Thoracic aorta (tissue), 2 donors: ENCODE results near the gene C6orf47. TPM values are rescaled to one million over a fixed set of nuclear protein-coding genes. Genes with fewer than 3 reads are reported as not detected.

ENCODE experiments used
- ATAC-seq: fragments of 150-250 bp; one replicate; pipeline ENCODE4 v1.8.0; 2017; ENCODE audit warnings: low read depth; ENCODE audit not compliant: insufficient number of reproducible peaks, low FRiP score
- DNase-seq: peaks from one replicate; pipeline ENCODE4 v3.0.0-alpha.2; 2020; ENCODE audit warnings: low spot score
- H3K27ac ChIP-seq, 2 donors: fragments of 200-600 bp; sonication (generic); 1 replicate in 1 of 2; 2 replicates in 1 of 2; pipeline ENCODE4 v1.5.1; 2016; ENCODE audit warnings: mild to moderate bottlenecking in 2 of 2, moderate library complexity in 2 of 2
- H3K27me3 ChIP-seq: fragments of 200-600 bp; sonication (generic); replicated peaks from 2 replicates; pipeline ENCODE4 v1.6.0; 2016; ENCODE audit warnings: mild to moderate bottlenecking; ENCODE audit not compliant: insufficient read depth
- H3K36me3 ChIP-seq: fragments of 200-600 bp; sonication (generic); one replicate; pipeline ENCODE4 v1.5.1; 2016
- H3K4me1 ChIP-seq, 2 donors: fragments of 200-600 bp; sonication (generic); 1 replicate in 1 of 2; 2 replicates in 1 of 2; pipeline versions ENCODE4 v1.5.1 to v1.6.0; 2016; ENCODE audit warnings: low read depth in 2 of 2, mild to moderate bottlenecking in 1 of 2; ENCODE audit not compliant: control insufficient read depth in 1 of 2
- H3K4me3 ChIP-seq: fragments of 200-600 bp; sonication (generic); 2 replicates; pipeline ENCODE4 v1.5.1; 2016; ENCODE audit warnings: mild to moderate bottlenecking
- H3K9me3 ChIP-seq: fragments of 200-600 bp; sonication (generic); 2 replicates; pipeline ENCODE4 v1.5.1; 2016
- CTCF ChIP-seq: fragments of 200-600 bp; sonication (generic); IDR thresholded peaks from one replicate; pipeline ENCODE4 v1.5.1; 2019; ENCODE audit warnings: antibody characterized with exemption
- total RNA-seq, 2 donors: library from RNA; depleted of rRNA; stranded (reverse); fragments of >200 nt; gene quantifications; one replicate each; pipeline versions ENCODE4 v1.1.0 to v1.2.3, GENCODE V29; 2016

C6orf47 gene
- total RNA-seq, 2 donors from 2014 or later, result 23.7 to 40.1 TPM

DNA sequence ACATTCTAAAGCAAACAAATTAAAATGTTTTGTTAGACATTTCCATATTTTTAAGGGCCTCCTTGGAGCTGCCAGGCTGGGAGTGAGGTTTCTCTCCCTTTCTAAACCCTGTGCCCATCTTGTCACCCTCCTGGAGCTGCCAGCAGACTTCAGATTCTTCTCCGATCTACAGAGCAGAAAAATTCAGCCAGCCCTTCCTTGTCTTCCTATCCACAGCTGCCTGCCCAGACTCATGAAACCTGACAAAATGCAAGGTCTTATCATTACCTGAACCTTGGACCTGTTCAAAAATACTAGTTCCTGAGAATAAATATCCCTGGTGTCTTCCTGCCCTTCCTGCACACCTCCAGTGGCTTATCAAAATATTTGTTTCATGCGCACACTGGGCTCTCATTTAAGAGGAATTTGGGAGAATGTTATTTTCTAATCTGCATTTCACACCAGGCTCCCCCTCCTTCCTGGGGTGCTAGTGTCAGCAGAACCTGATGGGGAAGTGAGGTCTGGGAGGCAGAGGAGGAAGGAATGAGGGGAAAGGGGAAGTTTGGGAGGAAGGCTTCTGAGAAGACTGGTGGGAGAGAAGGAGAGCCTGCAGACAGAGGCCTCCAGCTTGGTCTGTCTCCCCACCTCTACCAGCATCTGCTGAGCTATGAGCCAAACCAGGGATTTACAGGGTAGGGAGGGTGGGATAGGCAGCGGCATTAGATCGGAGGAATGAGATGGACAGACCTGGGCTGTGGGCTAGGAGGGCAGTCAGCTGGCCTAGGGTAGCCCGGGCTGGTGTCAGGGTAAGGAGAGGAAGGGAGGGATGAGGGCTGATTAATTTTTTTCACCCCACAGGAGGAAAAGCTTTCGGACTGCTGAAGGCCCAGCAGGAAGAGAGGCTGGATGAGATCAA, 45.6 kb downstream of the C6orf47 start, which contains the start of gene AIF1:
AIF1 (plus strand) TSS at position 551 of the 895 bp plus-strand sequence; CDS start at position 647, 96 bp downstream.
- DNase-seq, result no peak
- H3K27ac ChIP-seq, result no peak within 1 kb of the TSS
- no peak for ATAC-seq
- peaks cover 3% of the 10 kb centered on the region in 2 donors for H3K4me1 ChIP-seq
- H3K27me3 ChIP-seq, result no peaks in the 10 kb centered on the region
- no peak for TF ChIP-seq CTCF
- peak within 1 kb of the TSS; percentile 18 for H3K4me3 ChIP-seq
- no peaks in the 10 kb centered on the region for H3K9me3 ChIP-seq
- H3K36me3 ChIP-seq, result no peaks in the 10 kb centered on the region

DNA sequence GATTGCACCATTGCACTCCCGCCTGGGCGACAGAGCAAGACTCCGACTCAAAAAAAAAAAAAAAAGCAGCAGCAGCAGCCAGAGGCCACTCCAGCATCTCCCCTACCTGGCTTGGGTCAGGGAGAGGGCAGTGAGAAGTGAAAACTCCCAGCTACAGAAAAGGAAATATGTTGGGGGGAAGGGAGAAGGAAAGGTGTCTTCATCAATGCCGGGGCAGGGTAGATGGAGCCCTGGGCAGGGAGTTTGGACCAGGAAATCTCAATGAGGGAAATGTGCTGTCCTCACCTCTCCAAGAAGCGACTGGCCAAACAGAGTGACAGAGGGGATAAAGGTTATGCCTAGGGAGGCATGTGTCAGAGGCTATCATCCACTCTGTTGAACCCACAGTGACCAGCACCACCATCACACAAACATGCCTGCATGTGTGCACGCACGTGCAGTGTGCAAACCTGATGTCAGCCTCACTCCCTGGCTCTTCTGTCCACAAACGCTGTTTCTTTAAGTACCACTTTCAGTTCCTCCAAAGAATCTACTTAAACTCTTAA, 46.4 kb downstream of the C6orf47 start:
- Histone ChIP-seq H3K4me3 (no peak overlapping the region), H3K9me3 (no peaks in the 10 kb centered on the region), H3K36me3 (no peaks in the 10 kb centered on the region), H3K27ac (no peak overlapping the region), H3K4me1 (no peaks in the 10 kb centered on the region), H3K27me3 (no peaks in the 10 kb centered on the region)
- TF ChIP-seq CTCF, result no peak
- no peak for DNase-seq
- no peak for ATAC-seq

- no peak for ATAC-seq
Observed at GRCh38 chr6:31610968-31611367, 49.6 kb downstream of the C6orf47 start.

DNA sequence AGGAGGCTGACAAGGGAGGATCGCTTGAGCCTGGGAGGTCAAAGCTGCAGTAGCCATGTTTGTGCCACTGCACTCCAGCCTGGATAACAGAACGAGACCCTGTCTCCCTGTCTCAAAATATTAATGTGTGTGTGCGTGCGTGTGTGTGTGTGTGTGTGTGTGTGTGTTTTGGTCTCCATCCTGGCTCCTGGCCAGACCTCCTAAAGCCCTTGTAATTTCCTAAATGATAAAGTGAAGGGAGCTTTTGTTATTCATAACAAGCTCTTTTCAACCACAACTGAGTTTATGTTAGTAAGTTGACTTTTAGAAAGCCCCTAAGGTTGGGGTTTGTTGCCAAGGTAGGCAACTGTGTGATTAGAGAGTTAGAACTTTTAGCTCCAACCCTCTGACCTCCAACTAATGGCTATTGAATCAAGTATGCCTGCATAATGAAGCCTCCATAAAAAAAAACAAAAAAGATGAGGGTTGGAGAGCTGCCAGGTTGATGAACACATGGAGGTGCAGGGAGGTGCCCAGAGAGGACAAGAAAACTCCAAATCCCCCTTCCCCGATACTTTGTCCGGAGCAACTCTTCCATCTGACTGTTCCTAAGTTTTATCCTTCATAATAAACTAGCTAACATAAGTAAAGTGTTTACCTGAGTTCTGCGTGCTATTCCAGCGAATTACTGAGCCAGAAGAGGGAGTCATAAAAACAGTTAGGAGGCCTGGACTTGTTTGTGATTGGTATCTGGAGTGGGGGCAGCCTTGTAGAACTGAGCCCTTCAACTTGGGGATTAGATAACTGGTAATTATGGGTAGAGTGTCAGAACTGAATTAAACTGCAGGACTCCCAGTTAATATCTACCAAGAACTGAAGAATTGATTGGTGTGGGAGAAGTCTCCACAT, 50.8 kb downstream of the C6orf47 start:
- Histone ChIP-seq H3K27ac (no peak overlapping the region), H3K9me3 (no peaks in the 10 kb centered on the region), H3K4me3 (no peak overlapping the region), H3K4me1 (no peaks in the 10 kb centered on the region), H3K27me3 (no peaks in the 10 kb centered on the region), H3K36me3 (no peaks in the 10 kb centered on the region)
- ATAC-seq (no peak), DNase-seq (no peak)
- TF ChIP-seq CTCF, result no peak

More at GRCh38 chr6:31610968-31611367, 49.6 kb downstream of the C6orf47 start:
- no peak for TF ChIP-seq CTCF
- DNase-seq, result no peak
- no peaks in the 10 kb centered on the region for H3K27me3 ChIP-seq
- H3K27ac ChIP-seq, result no peak overlapping the region
- no peaks in the 10 kb centered on the region for H3K4me1 ChIP-seq
- H3K4me3 ChIP-seq, result no peak overlapping the region
- H3K9me3 ChIP-seq, result no peaks in the 10 kb centered on the region
- H3K36me3 ChIP-seq, result no peaks in the 10 kb centered on the region

Other genes with a start within 250 kb of the C6orf47 start
- gene MICB, start 162.6 kb downstream of the C6orf47 start, total RNA-seq, result 1 to 10 TPM; 4.1 to 6.6 TPM
- not detected for gene MCCD1, start 131.8 kb downstream of the C6orf47 start, total RNA-seq
- 100 to 1,000 TPM; 198 to 217 TPM for gene DDX39B, start 118.8 kb downstream of the C6orf47 start, total RNA-seq
- under 1 TPM; 0.78 to 0.95 TPM for gene ATP6V1G2, start 114.2 kb downstream of the C6orf47 start, total RNA-seq
- 10 to 100 TPM; 23.8 to 24.2 TPM for gene NFKBIL1, start 113.2 kb downstream of the C6orf47 start, total RNA-seq
- not detected for gene LTA, start 88.5 kb downstream of the C6orf47 start, total RNA-seq
- 1 to 10 TPM in 1 of 2 donors, under 1 TPM in 1; 0.71 to 3.2 TPM for gene TNF, start 85.2 kb downstream of the C6orf47 start, total RNA-seq
- not detected for gene LTB, start 78.4 kb downstream of the C6orf47 start, total RNA-seq
- 10 to 100 TPM in 1 of 2 donors, 1 to 10 TPM in 1; 4.9 to 37.9 TPM for gene LST1, start 74.5 kb downstream of the C6orf47 start, total RNA-seq
- not detected for gene NCR3, start 67.8 kb downstream of the C6orf47 start, total RNA-seq
- 10 to 100 TPM; 21.5 to 39.6 TPM for gene AIF1, start 45.5 kb downstream of the C6orf47 start, total RNA-seq
- 100 to 1,000 TPM in 1 of 2 donors, 10 to 100 TPM in 1; 94.2 to 130 TPM for gene PRRC2A, start 40.1 kb downstream of the C6orf47 start, total RNA-seq
- 100 to 1,000 TPM; 154 to 182 TPM for gene BAG6, start 8.1 kb downstream of the C6orf47 start, total RNA-seq
- gene APOM, start 4.9 kb downstream of the C6orf47 start, total RNA-seq, result 1 to 10 TPM in 1 of 2 donors, not detected in 1; 2.2 TPM
- gene GPANK1, start 4.2 kb upstream of the C6orf47 start, total RNA-seq, result 10 to 100 TPM; 15.0 to 19.2 TPM
- gene CSNK2B, start 5.3 kb upstream of the C6orf47 start, total RNA-seq, result 100 to 1,000 TPM; 175 to 202 TPM
- 10 to 100 TPM in 1 of 2 donors, 1 to 10 TPM in 1; 9.6 to 24.3 TPM for gene LY6G5B, start 9.2 kb upstream of the C6orf47 start, total RNA-seq
- not detected for gene LY6G5C, start 20.3 kb upstream of the C6orf47 start, total RNA-seq
- gene ABHD16A, start 42.5 kb upstream of the C6orf47 start, total RNA-seq, result 10 to 100 TPM; 49.3 to 52.8 TPM
- not detected for gene LY6G6F, start 46.1 kb upstream of the C6orf47 start, total RNA-seq
- gene LY6G6D, start 54.6 kb upstream of the C6orf47 start, total RNA-seq, result not detected
- gene LY6G6C, start 61.0 kb upstream of the C6orf47 start, total RNA-seq, result not detected
- gene MPIG6B, start 62.6 kb upstream of the C6orf47 start, total RNA-seq, result not detected
- 100 to 1,000 TPM; 136 TPM for gene DDAH2, start 68.5 kb upstream of the C6orf47 start, total RNA-seq
- 100 to 1,000 TPM; 222 to 251 TPM for gene CLIC1, start 75.8 kb upstream of the C6orf47 start, total RNA-seq
- 10 to 100 TPM in 1 of 2 donors, 1 to 10 TPM in 1; 5.7 to 10.5 TPM for gene MSH5, start 79.2 kb upstream of the C6orf47 start, total RNA-seq
- gene SAPCD1, start 101.9 kb upstream of the C6orf47 start, total RNA-seq, result 10 to 100 TPM in 1 of 2 donors, not detected in 1; 13.3 TPM
- gene VWA7, start 116.5 kb upstream of the C6orf47 start, total RNA-seq, result under 1 TPM; 0.68 to 0.78 TPM
- gene VARS1, start 135.0 kb upstream of the C6orf47 start, total RNA-seq, result 10 to 100 TPM; 24.8 to 46.8 TPM
- gene LSM2, start 146.2 kb upstream of the C6orf47 start, total RNA-seq, result 10 to 100 TPM; 21.2 to 40.1 TPM
- 1 to 10 TPM; 1.1 to 1.2 TPM for gene HSPA1L, start 154.5 kb upstream of the C6orf47 start, total RNA-seq
- 100 to 1,000 TPM; 240 to 354 TPM for gene HSPA1A, start 154.8 kb upstream of the C6orf47 start, total RNA-seq
- 100 to 1,000 TPM; 178 to 262 TPM for gene HSPA1B, start 167.0 kb upstream of the C6orf47 start, total RNA-seq
- gene NEU1, start 202.0 kb upstream of the C6orf47 start, total RNA-seq, result 10 to 100 TPM; 26.0 to 35.2 TPM
- 1 to 10 TPM in 1 of 2 donors, not detected in 1; 5.8 TPM for gene SLC44A4, start 218.2 kb upstream of the C6orf47 start, total RNA-seq
- gene EHMT2, start 236.9 kb upstream of the C6orf47 start, total RNA-seq, result 10 to 100 TPM; 19.5 to 33.2 TPM
- 1 to 10 TPM in 1 of 2 donors, not detected in 1; 1.6 TPM for gene ZBTB12, start 241.3 kb upstream of the C6orf47 start, total RNA-seq